ENCODE data around the gene GORASP2.

Gene GORASP2

GRCh38 chr2:170966648-170967396 is 37.8 kb downstream of the GORASP2 start:
- no peak for FAIRE-seq

- no peak for FAIRE-seq
Observed at GRCh38 chr2:170967553-170967952, 38.5 kb downstream of the GORASP2 start.

GRCh38 chr2:170968205-170969003 is 39.4 kb downstream of the GORASP2 start:
- no peak for FAIRE-seq

GRCh38 chr2:170969030-170969429 is 40.0 kb downstream of the GORASP2 start:
- no peak for FAIRE-seq

- no peak for FAIRE-seq
Observed at GRCh38 chr2:170969872-170970496, 40.9 kb downstream of the GORASP2 start.

GRCh38 chr2:170971071-170971470 is 42.0 kb downstream of the GORASP2 start:
- FAIRE-seq = no peak

GRCh38 chr2:170972296-170973224 is 43.5 kb downstream of the GORASP2 start:
- FAIRE-seq = no peak

GRCh38 chr2:170973225-170973491 is 44.1 kb downstream of the GORASP2 start:
- FAIRE-seq = no peak

GRCh38 chr2:170973492-170974303 is 44.6 kb downstream of the GORASP2 start:
- FAIRE-seq = no peak

GRCh38 chr2:170974304-170974993 is 45.4 kb downstream of the GORASP2 start:
- no peak for FAIRE-seq

- FAIRE-seq = no peak
Observed at GRCh38 chr2:170975127-170975942, 46.3 kb downstream of the GORASP2 start.

GRCh38 chr2:170975943-170976270 is 46.9 kb downstream of the GORASP2 start:
- FAIRE-seq = no peak

GRCh38 chr2:170984079-170984478 is 55.0 kb downstream of the GORASP2 start:
- no peak for FAIRE-seq

- FAIRE-seq = no peak
Observed at GRCh38 chr2:170985407-170985806, 56.4 kb downstream of the GORASP2 start.

GRCh38 chr2:170986566-170987258 is 57.7 kb downstream of the GORASP2 start:
- no peak for FAIRE-seq

GRCh38 chr2:170991398-170992182 is 62.5 kb downstream of the GORASP2 start:
- FAIRE-seq = no peak

- FAIRE-seq = no peak
Observed at GRCh38 chr2:170996316-170996715, 67.3 kb downstream of the GORASP2 start.

- no peak for FAIRE-seq
Observed at GRCh38 chr2:170997893-170998597, 69.0 kb downstream of the GORASP2 start.

Data from endometrium (tissue), 2 donors.